Measurements from ENCODE around the gene S100A13. TPM values are rescaled to one million over a fixed set of nuclear protein-coding genes. Genes with fewer than 3 reads are reported as not detected.

The S100A13 gene
- total RNA-seq, 1 experiment from 2014 or later, result 210 TPM

GRCh38 chr1:153614189-153614900 lies 13.0 kb downstream of the S100A13 start:
- no peaks in the 10 kb centered on the region for H3K9me3 Mint-ChIP-seq (ENCODE audit: unreplicated experiment)
- CTCF ChIA-PET, result interaction anchor here (0.7 to 11.8 kb wide), 18 partner anchors 11 to 372 kb away, joined by 3 to 214 read pairs (median 4); partner anchors contain the start of genes RAB13, S100A1 and S100A13
- intact Hi-C loops (cut with micrococcal nuclease), result no loop called here
- H3K4me1 Mint-ChIP-seq (ENCODE audit: insufficient read depth, unreplicated experiment), result peaks cover 70% of the 10 kb centered on the region
- no peaks in the 10 kb centered on the region for H3K27me3 Mint-ChIP-seq (ENCODE audit: insufficient read depth, unreplicated experiment)
- H3K36me3 Mint-ChIP-seq (ENCODE audit: insufficient read depth, unreplicated experiment), result peaks cover 30% of the 10 kb centered on the region
- BruUV-seq (replicated peaks), result no TSS peak
- peak; percentile 30 for DNase-seq (ENCODE audit: unreplicated experiment)
- H3K4me3 Mint-ChIP-seq (ENCODE audit: unreplicated experiment), result peak overlapping the region; percentile 90
- no peak for TF ChIP-seq CTCF (IDR thresholded peaks at IDR 0.05; ENCODE audit: unreplicated experiment)
- H3K27ac Mint-ChIP-seq (ENCODE audit: low read depth, unreplicated experiment), result peak overlapping the region; percentile 94
- POLR2A ChIA-PET, result interaction anchor here (0.7 to 46.1 kb wide), 23 partner anchors 1 to 372 kb away, joined by 3 to 1272 read pairs (median 6); partner anchors contain the start of genes CHTOP, ILF2, RAB13 and S100A1

- H3K4me3 Mint-ChIP-seq (ENCODE audit: unreplicated experiment), result peak overlapping the region; percentile 90
- no peak for TF ChIP-seq CTCF (IDR thresholded peaks at IDR 0.05; ENCODE audit: unreplicated experiment)
- H3K36me3 Mint-ChIP-seq (ENCODE audit: insufficient read depth, unreplicated experiment), result peaks cover 25% of the 10 kb centered on the region
- peaks cover 79% of the 10 kb centered on the region for H3K4me1 Mint-ChIP-seq (ENCODE audit: insufficient read depth, unreplicated experiment)
- ChIA-PET CTCF (interaction anchor here (0.6 to 11.8 kb wide), 12 partner anchors 14 to 373 kb away, joined by 3 to 214 read pairs (median 6); partner anchors contain the start of genes RAB13, S100A1 and S100A13), POLR2A (interaction anchor here (0.6 to 46.1 kb wide), 30 partner anchors 2 to 354 kb away, joined by 3 to 1272 read pairs (median 9); partner anchors contain the start of genes CHTOP, CREB3L4, GATAD2B and ILF2)
- no peaks in the 10 kb centered on the region for H3K27me3 Mint-ChIP-seq (ENCODE audit: insufficient read depth, unreplicated experiment)
- no peaks in the 10 kb centered on the region for H3K9me3 Mint-ChIP-seq (ENCODE audit: unreplicated experiment)
- no peak for DNase-seq (ENCODE audit: unreplicated experiment)
- H3K27ac Mint-ChIP-seq (ENCODE audit: low read depth, unreplicated experiment), result peak overlapping the region; percentile 94
- intact Hi-C loops (cut with micrococcal nuclease), result loop anchor here (1.0 kb wide), 1 partner anchor 21 kb away; the partner anchor contains the start of gene CHTOP
- no TSS peak for BruUV-seq (replicated peaks)
Measured at GRCh38 chr1:153613406-153613805, 13.9 kb downstream of the S100A13 start.

GRCh38 chr1:153612755-153613331 lies 14.5 kb downstream of the S100A13 start, which contains the start of gene S100A16:
Gene S100A16 (minus strand): TSS chr1:153613137. CDS start chr1:153608151, 4,986 bp downstream.
- POLR2A ChIA-PET, result interaction anchor here (0.5 to 46.1 kb wide), 40 partner anchors 3 to 795 kb away, joined by 3 to 1272 read pairs (median 7); partner anchors contain the start of genes CHTOP, CREB3L4, GATAD2B and ILF2
- H3K36me3 Mint-ChIP-seq (ENCODE audit: insufficient read depth, unreplicated experiment), result peaks cover 30% of the 10 kb centered on the region
- no peaks in the 10 kb centered on the region for H3K27me3 Mint-ChIP-seq (ENCODE audit: insufficient read depth, unreplicated experiment)
- intact Hi-C loops (cut with micrococcal nuclease), result loop anchor here (1.0 kb wide), 1 partner anchor 21 kb away; the partner anchor contains the start of gene CHTOP
- no peak for TF ChIP-seq CTCF (IDR thresholded peaks at IDR 0.05; ENCODE audit: unreplicated experiment)
- DNase-seq (ENCODE audit: unreplicated experiment), result peak; percentile 98
- no peaks in the 10 kb centered on the region for H3K9me3 Mint-ChIP-seq (ENCODE audit: unreplicated experiment)
- BruUV-seq (replicated peaks), result no TSS peak
- H3K4me3 Mint-ChIP-seq (ENCODE audit: unreplicated experiment), result peak within 1 kb of the TSS; percentile 90
- peak within 1 kb of the TSS; percentile 94 for H3K27ac Mint-ChIP-seq (ENCODE audit: low read depth, unreplicated experiment)
- CTCF ChIA-PET, result interaction anchor here (0.6 to 11.8 kb wide), 20 partner anchors 10 to 374 kb away, joined by 3 to 214 read pairs (median 4); partner anchors contain the start of genes CHTOP, RAB13, S100A1 and S100A13
- peaks cover 80% of the 10 kb centered on the region for H3K4me1 Mint-ChIP-seq (ENCODE audit: insufficient read depth, unreplicated experiment)
